Stomach (tissue), 9 donors: ENCODE data around the gene TBX4. TPM values are rescaled to one million over a fixed set of nuclear protein-coding genes. Genes with fewer than 3 reads are reported as not detected.

Source experiments
- DNase-seq, 2 donors: peaks; one replicate each; pipeline versions ENCODE4 v3.0.0 to v3.0.0-alpha.2; 2013 to 2019
- H3K27ac ChIP-seq, 5 donors: fragments of 200-600 bp in 4 of 5; sonication (generic) in 4 of 5; one replicate each; pipeline ENCODE4 v1.5.1; 2013 to 2019; ENCODE audit warnings: mild to moderate bottlenecking in 1 of 5, moderate library complexity in 1 of 5
- H3K27me3 ChIP-seq, 3 donors: fragments of 200-600 bp; sonication (generic); one replicate each; pipeline ENCODE4 v1.5.1; 2017 to 2019; ENCODE audit warnings: mixed run types in 1 of 3
- H3K36me3 ChIP-seq, 4 donors: fragments of 200-600 bp; sonication (generic); 1 replicate in 3 of 4; 2 replicates in 1 of 4; pipeline ENCODE4 v1.5.1; 2016 to 2019
- H3K4me1 ChIP-seq, 4 donors: fragments of 200-600 bp; sonication (generic); one replicate each; pipeline ENCODE4 v1.5.1; 2016 to 2019
- H3K4me3 ChIP-seq, 4 donors: fragments of 200-600 bp; sonication (generic) in 3 of 4; one replicate each; pipeline ENCODE4 v1.5.1; 2016 to 2019; ENCODE audit warnings: mild to moderate bottlenecking in 1 of 4
- H3K9me3 ChIP-seq, 4 donors: fragments of 200-600 bp; sonication (generic); one replicate each; pipeline ENCODE4 v1.5.1; 2016 to 2019
- CTCF ChIP-seq, 7 experiments: fragments of 450-650 bp in 4 of 7; fragments of 200-600 bp in 3 of 7; sonication (generic) in 3 of 7; IDR thresholded peaks; one replicate each; pipeline ENCODE4 v1.5.1; 2016 to 2019; ENCODE audit warnings: antibody characterized with exemption in 7 of 7, control low read depth in 2 of 7, mild to moderate bottlenecking in 1 of 7
- EP300 ChIP-seq: sonication (generic); formaldehyde crosslinking; IDR thresholded peaks from one replicate; pipeline ENCODE4 v1.6.1; 2017; ENCODE audit warnings: antibody characterized with exemption
- POLR2A ChIP-seq, 4 donors: fragments of 450-650 bp; IDR thresholded peaks; one replicate each; pipeline ENCODE4 v1.6.1; 2016; ENCODE audit warnings: antibody characterized with exemption in 4 of 4, control low read depth in 2 of 4, mild to moderate bottlenecking in 1 of 4, moderate library complexity in 1 of 4
- POLR2AphosphoS5 ChIP-seq, 3 donors: sonication (generic); formaldehyde crosslinking; IDR thresholded peaks; one replicate each; pipeline ENCODE4 v1.6.1; 2016; ENCODE audit warnings: antibody characterized with exemption in 3 of 3
- WGBS, 5 donors: extraction: QIAGEN DNeasy Blood & Tissue Kit in 3 of 5; methylation state at CpG; one replicate each; pipeline versions ENCODE4 v1.1.5 to v1.1.7; 2013 to 2018; 5-methylcytosine and 5-hydroxymethylcytosine counted together
- intact Hi-C: fragments of 100-400 bp; cut with DNase I; formaldehyde crosslinking; loops from one replicate; pipeline ENCODE4 v1.15.1; 2023; ENCODE audit warnings: low total_unique reads
- polyA plus RNA-seq, 3 donors: library from polyadenylated mRNA; stranded (reverse); fragments of 200-250 nt; gene quantifications; one replicate each; pipeline ENCODE4 v1.2.3, GENCODE V29; 2013
- total RNA-seq, 5 donors: library from RNA; depleted of rRNA; stranded (reverse); fragments of >200 nt; gene quantifications; one replicate each; pipeline versions ENCODE4 v1.1.0 to v1.2.3, GENCODE V29; 2014 to 2016
- donor health status: healthy with polysubstance abuse.
- donor health status: Bipolar disorder and iron deficiency.
- donor health status: healthy.

TBX4 gene
- total and polyA plus RNA-seq, 8 donors = 0.08 to 0.73 TPM; not detected in 6

- 62 to 73% (median 65%) methylated on average over 5 of the region's 5 CpGs for WGBS, 5 donors
- Histone ChIP-seq H3K4me3 (no peak overlapping the region), H3K27ac (no peak overlapping the region), H3K9me3 (no peaks in the 10 kb centered on the region), H3K4me1 (no peaks in the 10 kb centered on the region), H3K36me3 (no peaks in the 10 kb centered on the region), H3K27me3 (no peaks in the 10 kb centered on the region)
- TF ChIP-seq EP300 (no peak), POLR2AphosphoS5 (IDR thresholded peaks at IDR 0.05) (no peak), CTCF (IDR thresholded peaks at IDR 0.05) (no peak), POLR2A (IDR thresholded peaks at IDR 0.05) (no peak)
- DNase-seq = no peak
- intact Hi-C loops = no loop called here
Observed at GRCh38 chr17:61532826-61533225, 80.6 kb downstream of the TBX4 start.

GRCh38 chr17:61533797-61534196 is 81.6 kb downstream of the TBX4 start:
- Histone ChIP-seq H3K4me3 (no peak overlapping the region), H3K27ac (no peak overlapping the region), H3K27me3 (no peaks in the 10 kb centered on the region), H3K4me1 (no peaks in the 10 kb centered on the region), H3K9me3 (no peaks in the 10 kb centered on the region), H3K36me3 (no peaks in the 10 kb centered on the region)
- TF ChIP-seq EP300 = no peak
- TF ChIP-seq CTCF (IDR thresholded peaks at IDR 0.05) = no peak
- TF ChIP-seq POLR2A (IDR thresholded peaks at IDR 0.05) = no peak
- no peak for TF ChIP-seq POLR2AphosphoS5 (IDR thresholded peaks at IDR 0.05)
- intact Hi-C loops = no loop called here
- no peak for DNase-seq
- 85 to 86% (median 86%) methylated on average over 4 of the region's 4 CpGs for WGBS, 5 donors

- no peaks in the 10 kb centered on the region for H3K27me3 ChIP-seq
- no peak for DNase-seq
- no peaks in the 10 kb centered on the region for H3K36me3 ChIP-seq
- no peak overlapping the region for H3K27ac ChIP-seq
- H3K4me3 ChIP-seq = no peak overlapping the region
- no peak for TF ChIP-seq EP300
- no peak for TF ChIP-seq POLR2A (IDR thresholded peaks at IDR 0.05)
- no peak for TF ChIP-seq POLR2AphosphoS5 (IDR thresholded peaks at IDR 0.05)
- no peak for TF ChIP-seq CTCF (IDR thresholded peaks at IDR 0.05)
- intact Hi-C loops = no loop called here
- H3K9me3 ChIP-seq = no peaks in the 10 kb centered on the region
- H3K4me1 ChIP-seq = no peaks in the 10 kb centered on the region
- WGBS, 5 donors = 71 to 79% (median 76%) methylated on average over 8 of the region's 8 CpGs
Observed at GRCh38 chr17:61534414-61534813, 82.2 kb downstream of the TBX4 start.

Other genes with a start within 250 kb of the TBX4 start
- gene TBX2, start 52.6 kb upstream of the TBX4 start, total RNA-seq = 10 to 100 TPM in 4 of 5 donors, under 1 TPM in 1; 0.58 to 31.6 (median 22.3) TPM
- 10 to 100 TPM in 2 of 3 donors, 1 to 10 TPM in 1; 9.4 to 27.0 (median 21.8) TPM for gene TBX2, start 52.6 kb upstream of the TBX4 start, polyA plus RNA-seq
- not detected for gene NACA2, start 138.8 kb downstream of the TBX4 start, total RNA-seq
- gene NACA2, start 138.8 kb downstream of the TBX4 start, polyA plus RNA-seq = under 1 TPM in 1 of 3 donors, not detected in 2; 0.28 TPM